ENCODE measurements around the gene FER1L5. TPM values are rescaled to one million over a fixed set of nuclear protein-coding genes. Genes with fewer than 3 reads are reported as not detected.

The FER1L5 gene
- total and polyA plus RNA-seq, 2 of the 8 experiments (the other 6 are each of a cell fraction or from before 2014, with no cell fraction given), result 0.23 to 0.88 TPM

GRCh38 chr2:96739076-96739632 is 96.6 kb downstream of the FER1L5 start (continued):
- TF ChIP-seq ATF2 (IDR thresholded peaks at IDR 0.05; ENCODE audit: low read length), result no peak
- no peak for TF ChIP-seq SAP30 (IDR thresholded peaks at IDR 0.05; ENCODE audit: insufficient read depth, insufficient replicate concordance, low read length)
- TF ChIP-seq TAF7 (optimal IDR thresholded peaks at IDR 0.05; ENCODE audit: borderline replicate concordance, low read depth, low read length), result no peak
- TF ChIP-seq CHD2 (IDR thresholded peaks at IDR 0.05; ENCODE audit: low read length), result no peak
- TF ChIP-seq POLR2A (IDR thresholded peaks at IDR 0.05; ENCODE audit: control extremely low read depth in 1 of 2, low read depth in 2 of 2, low read length in 2 of 2), result no peak
- TF ChIP-seq SP2 (IDR thresholded peaks at IDR 0.05; ENCODE audit: low read length), result no peak
- no peak for TF ChIP-seq RFX5 (IDR thresholded peaks at IDR 0.05; ENCODE audit: borderline replicate concordance, low read depth, low read length)
- TF ChIP-seq MAFK (IDR thresholded peaks at IDR 0.05; ENCODE audit: low read depth, low read length), result no peak
